Tibial nerve (tissue), 3 donors: ENCODE measurements around the gene RGS8.

ENCODE experiments used
- EP300 ChIP-seq, 2 donors: sonication (generic); formaldehyde crosslinking; IDR thresholded peaks; one replicate each; pipeline ENCODE4 v1.6.1; 2017; ENCODE audit warnings: antibody characterized with exemption in 2 of 2, mild to moderate bottlenecking in 1 of 2
- POLR2A ChIP-seq, 2 donors: fragments of 450-650 bp; IDR thresholded peaks; one replicate each; pipeline ENCODE4 v1.6.1; 2017; ENCODE audit warnings: antibody characterized with exemption in 2 of 2, mild to moderate bottlenecking in 2 of 2, moderate library complexity in 2 of 2

DNA sequence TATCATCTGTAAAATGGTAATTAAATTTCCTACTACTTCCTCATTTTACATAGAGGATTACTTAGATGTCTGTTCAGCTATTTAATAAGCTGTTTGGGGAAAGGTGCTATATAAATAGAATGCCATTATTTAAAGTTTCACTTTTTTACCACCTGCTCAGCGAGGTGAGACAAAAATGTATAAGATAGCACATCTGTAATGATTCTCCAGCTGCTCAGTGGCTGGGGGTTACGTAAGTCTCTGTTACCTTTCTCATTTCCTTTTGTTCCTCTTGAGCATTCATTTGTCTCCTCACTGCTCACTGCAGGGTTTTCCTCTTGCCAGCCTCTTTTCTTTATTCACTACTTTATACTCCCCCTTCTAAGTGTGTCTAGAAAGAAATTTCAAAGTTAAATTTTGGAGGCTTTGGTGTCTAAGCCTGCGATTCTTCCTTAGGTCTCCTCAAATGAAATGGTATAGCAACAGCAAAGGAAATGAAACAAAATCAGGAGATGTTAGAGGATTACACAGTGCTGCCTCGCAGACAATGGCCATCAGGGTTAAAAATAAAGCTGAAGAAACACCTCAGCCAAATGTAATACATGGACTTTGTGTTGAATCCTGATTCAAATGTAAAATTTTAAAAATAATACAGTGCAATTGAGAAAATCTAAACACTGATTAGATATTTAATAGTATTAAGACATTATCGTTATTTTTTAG is 6.8 kb downstream of the RGS8 start:
- TF ChIP-seq POLR2A (IDR thresholded peaks at IDR 0.05) (no peak), EP300 (IDR thresholded peaks at IDR 0.05) (no peak)
